Left colon (tissue), 2 donors: ENCODE data around the gene SLC6A14. TPM values are rescaled to one million over a fixed set of nuclear protein-coding genes. Genes with fewer than 3 reads are reported as not detected.

Experiments used
- ATAC-seq: fragments of 200-7000 bp; cut with Tn5 transposase; one replicate; pipeline ENCODE4 v1.9.1; 2020; ENCODE audit warnings: mild to moderate bottlenecking, moderate library complexity
- DNase-seq, 2 donors: peaks; one replicate each; pipeline ENCODE4 v3.0.0-alpha.2; 2020
- intact Hi-C, 2 donors: fragments of 100-400 bp; cut with DNase I in 1 of 2; cut with micrococcal nuclease in 1 of 2; formaldehyde crosslinking; loops; one replicate each; pipeline versions ENCODE4 v1.11.2 to v1.14.0; 2022; cut with DNase I, micrococcal nuclease
- long read RNA-seq: library from polyadenylated mRNA; unstranded; transcript quantifications from one replicate; pipeline ENCODE4 v2.0.0, GENCODE V29; 2021
- total RNA-seq, 2 donors: library from RNA; stranded (reverse); fragmentation: NEBNext Ultra II Directional; extraction: Animal tissue kit (Norgen Biotek cat#: 25700); gene quantifications; one replicate each; pipeline ENCODE4 v1.2.1, GENCODE V29; 2021
- donor health status: DM: no; HTN: no; CAD: no.
- donor health status: DM: yes; HTN: yes; CAD: no.

The SLC6A14 gene
- total RNA-seq: 1 to 10 TPM in 1 of 2 donors, under 1 TPM in 1; 0.31 to 2.6 TPM
- long read RNA-seq, full-length matches to known transcripts: 10 of 11 reads
- long read RNA-seq, partial matches to known transcripts: 0 of 11 reads
- long read RNA-seq, other reads (novel, unspliced or antisense): 1 of 11 reads

GRCh38 chrX:116436358-116436816 is at the start of gene SLC6A14:
Gene SLC6A14 (plus strand): TSS chrX:116436606. CDS start chrX:116436710, 104 bp downstream.
- ATAC-seq (peak; percentile 90), DNase-seq (peak; percentile 19 to 36)
- intact Hi-C loops: no loop called here

GRCh38 chrX:116395752-116396151 is 40.7 kb upstream of the SLC6A14 start:
- no peak for DNase-seq
- no peak for ATAC-seq
- intact Hi-C loops: no loop called here

GRCh38 chrX:116399681-116400080 is 36.7 kb upstream of the SLC6A14 start:
- intact Hi-C loops: no loop called here
- ATAC-seq (no peak), DNase-seq (no peak)

- peak; percentile 97 for ATAC-seq
- DNase-seq: no peak
- intact Hi-C loops: no loop called here
Observed at GRCh38 chrX:116409219-116409618, 27.2 kb upstream of the SLC6A14 start.

- ATAC-seq (no peak), DNase-seq (no peak)
- intact Hi-C loops: no loop called here
Observed at GRCh38 chrX:116413273-116413672, 23.1 kb upstream of the SLC6A14 start.

GRCh38 chrX:116417214-116417613 is 19.2 kb upstream of the SLC6A14 start:
- DNase-seq: no peak
- ATAC-seq: no peak

GRCh38 chrX:116417968-116418367 is 18.4 kb upstream of the SLC6A14 start:
- ATAC-seq (no peak), DNase-seq (no peak)
- intact Hi-C loops: no loop called here

More at GRCh38 chrX:116417214-116417613, 19.2 kb upstream of the SLC6A14 start:
- intact Hi-C loops: no loop called here

GRCh38 chrX:116427978-116428377 is 8.4 kb upstream of the SLC6A14 start:
- intact Hi-C loops: no loop called here
- no peak for DNase-seq
- ATAC-seq: no peak

GRCh38 chrX:116435597-116435996 is 809 bp upstream of the SLC6A14 start:
- ATAC-seq (no peak), DNase-seq (no peak)
- intact Hi-C loops: no loop called here

GRCh38 chrX:116449156-116449555 is 12.8 kb downstream of the SLC6A14 start:
- intact Hi-C loops: no loop called here
- no peak for ATAC-seq
- DNase-seq: no peak

- DNase-seq (no peak), ATAC-seq (no peak)
- intact Hi-C loops: no loop called here
Observed at GRCh38 chrX:116462822-116463221, 26.4 kb downstream of the SLC6A14 start, which contains the start of gene CT83. Gene CT83 (minus strand): TSS chrX:116462976. CDS start chrX:116462856, 120 bp downstream.

- intact Hi-C loops: no loop called here
- no peak for DNase-seq
- no peak for ATAC-seq
Observed at GRCh38 chrX:116480059-116480458, 43.7 kb downstream of the SLC6A14 start.

GRCh38 chrX:116490104-116490503 is 53.7 kb downstream of the SLC6A14 start:
- DNase-seq (no peak), ATAC-seq (no peak)
- intact Hi-C loops: no loop called here

GRCh38 chrX:116493271-116493670 is 56.9 kb downstream of the SLC6A14 start:
- intact Hi-C loops: no loop called here

GRCh38 chrX:116499780-116500179 is 63.4 kb downstream of the SLC6A14 start:
- no peak for DNase-seq
- intact Hi-C loops: no loop called here
- no peak for ATAC-seq

More at GRCh38 chrX:116493271-116493670, 56.9 kb downstream of the SLC6A14 start:
- ATAC-seq: no peak
- DNase-seq: no peak

Other genes starting within 250 kb of the SLC6A14 start
- gene CT83, start 26.4 kb downstream of the SLC6A14 start, total RNA-seq: not detected